GM23338 (cell line): ENCODE results near the gene MUTYH.

ENCODE experiments used
- POLR2AphosphoS5 ChIP-seq: IDR thresholded peaks from 2 replicates; pipeline ENCODE4 v1.6.1; 2016; ENCODE audit warnings: antibody characterized with exemption, low read depth
- TF ChIP-seq, protein P1 (sequence below), 2 experiments: fragments of 200-600 bp in 1 of 2; sonication (generic) in 1 of 2; conservative IDR thresholded peaks; 2 replicates each; pipeline versions ENCODE4 v1.5.1 to v1.6.1; 2016 to 2017; ENCODE audit warnings: antibody characterized with exemption in 2 of 2, low read depth in 2 of 2, mild to moderate bottlenecking in 2 of 2, moderate library complexity in 1 of 2

DNA sequence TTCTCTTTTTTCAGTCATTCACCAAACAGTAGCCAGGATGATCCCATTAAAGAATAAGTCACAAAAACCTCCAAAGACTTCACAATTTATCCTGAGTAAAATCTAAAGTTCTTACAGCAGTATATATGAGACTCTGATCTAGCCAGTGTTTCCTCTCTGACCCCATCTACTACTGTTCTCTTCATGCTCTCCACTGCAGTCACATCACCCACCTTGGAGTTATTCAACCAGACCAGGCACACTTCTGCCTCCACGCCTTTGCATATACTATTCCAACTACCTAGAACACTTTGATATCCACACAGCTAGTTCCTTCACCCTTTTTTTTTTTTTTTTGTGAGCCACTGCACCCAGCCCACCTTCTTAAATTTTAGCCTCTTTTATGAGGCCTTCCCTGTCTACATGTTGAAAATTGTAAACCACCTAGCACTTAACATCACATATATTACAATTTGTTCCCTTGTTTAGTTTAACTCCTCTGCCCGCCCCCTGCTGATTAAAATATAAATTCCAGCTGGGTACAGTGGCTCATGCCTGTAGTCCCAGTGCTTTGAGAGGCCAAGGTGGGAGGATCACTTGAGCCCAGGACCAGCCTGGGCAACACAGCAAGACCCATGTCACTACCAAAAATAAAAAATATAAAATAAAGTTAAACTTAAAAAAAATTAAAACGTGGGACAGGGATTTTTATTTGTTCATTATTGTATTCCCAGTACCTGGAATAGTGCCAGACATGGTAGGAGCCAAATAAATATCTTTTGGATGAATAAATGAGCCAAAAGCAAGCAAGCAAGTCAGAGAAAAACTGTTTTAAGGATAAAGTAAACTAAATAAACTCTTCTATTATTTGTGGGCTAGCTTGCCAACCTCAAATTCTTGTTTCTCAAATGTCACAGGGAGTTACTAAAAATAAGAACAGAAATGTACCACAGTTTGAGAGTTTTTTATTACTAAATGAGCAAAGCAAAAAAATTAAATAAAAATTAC is 35.2 kb upstream of the MUTYH start:
- TF ChIP-seq, protein P1, sequence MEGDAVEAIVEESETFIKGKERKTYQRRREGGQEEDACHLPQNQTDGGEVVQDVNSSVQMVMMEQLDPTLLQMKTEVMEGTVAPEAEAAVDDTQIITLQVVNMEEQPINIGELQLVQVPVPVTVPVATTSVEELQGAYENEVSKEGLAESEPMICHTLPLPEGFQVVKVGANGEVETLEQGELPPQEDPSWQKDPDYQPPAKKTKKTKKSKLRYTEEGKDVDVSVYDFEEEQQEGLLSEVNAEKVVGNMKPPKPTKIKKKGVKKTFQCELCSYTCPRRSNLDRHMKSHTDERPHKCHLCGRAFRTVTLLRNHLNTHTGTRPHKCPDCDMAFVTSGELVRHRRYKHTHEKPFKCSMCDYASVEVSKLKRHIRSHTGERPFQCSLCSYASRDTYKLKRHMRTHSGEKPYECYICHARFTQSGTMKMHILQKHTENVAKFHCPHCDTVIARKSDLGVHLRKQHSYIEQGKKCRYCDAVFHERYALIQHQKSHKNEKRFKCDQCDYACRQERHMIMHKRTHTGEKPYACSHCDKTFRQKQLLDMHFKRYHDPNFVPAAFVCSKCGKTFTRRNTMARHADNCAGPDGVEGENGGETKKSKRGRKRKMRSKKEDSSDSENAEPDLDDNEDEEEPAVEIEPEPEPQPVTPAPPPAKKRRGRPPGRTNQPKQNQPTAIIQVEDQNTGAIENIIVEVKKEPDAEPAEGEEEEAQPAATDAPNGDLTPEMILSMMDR (conservative IDR thresholded peaks at IDR 0.05; ENCODE audit: low read depth in 2 of 2) = no peak
- TF ChIP-seq POLR2AphosphoS5 = no peak
